HL-60 (cell line): Measurements from ENCODE around the gene NRXN3.

ENCODE experiments used
- DNase-seq, 2 experiments: peaks; one replicate each; pipeline ENCODE4 v3.0.0-alpha.2; 2010 to 2020; ENCODE audit warnings: low read depth in 1 of 2, low spot score in 1 of 2
- H3K27ac ChIP-seq: fragments of 250-450 bp; sonication (Bioruptor Pico); replicated peaks from 2 replicates; pipeline ENCODE4 v1.5.1; 2020; ENCODE audit warnings: mild to moderate bottlenecking, moderate library complexity
- H3K27me3 ChIP-seq: fragments of 250-450 bp; sonication (Bioruptor Pico); 2 replicates; pipeline ENCODE4 v1.5.1; 2021; ENCODE audit warnings: mild to moderate bottlenecking, moderate library complexity; ENCODE audit not compliant: insufficient read depth, poor library complexity, severe bottlenecking
- H3K4me3 ChIP-seq: replicated peaks from 2 replicates; pipeline ENCODE4 v1.5.1; 2011; ENCODE audit warnings: mild to moderate bottlenecking, control low read depth, low read length; ENCODE audit not compliant: insufficient read depth
- CTCF ChIP-seq: IDR thresholded peaks from one replicate; pipeline ENCODE4 v1.5.1; 2011; ENCODE audit warnings: low read length, control low read depth, inconsistent platforms; ENCODE audit not compliant: insufficient read depth
- GABPA ChIP-seq: IDR thresholded peaks from 2 replicates; pipeline ENCODE4 v1.6.1; 2012; ENCODE audit warnings: low read depth
- POLR2AphosphoS5 ChIP-seq: IDR thresholded peaks from 2 replicates; pipeline ENCODE4 v1.6.1; 2012; ENCODE audit warnings: low read depth
- REST ChIP-seq: IDR thresholded peaks from 2 replicates; pipeline ENCODE4 v1.6.1; 2012; ENCODE audit warnings: low read depth; ENCODE audit not compliant: insufficient replicate concordance
- SPI1 ChIP-seq: IDR thresholded peaks from 2 replicates; pipeline ENCODE4 v1.6.1; 2012; ENCODE audit warnings: low read depth, mild to moderate bottlenecking, borderline replicate concordance

NRXN3 gene

GRCh38 chr14:79351011-79351410 is 1180.8 kb downstream of the NRXN3 start:
- TF ChIP-seq REST (no peak), GABPA (no peak), SPI1 (no peak)

GRCh38 chr14:79352076-79352630 is 1182.0 kb downstream of the NRXN3 start:
- H3K27me3 ChIP-seq: no peaks in the 10 kb centered on the region
- H3K4me3 ChIP-seq: no peak overlapping the region
- DNase-seq: no peak
- H3K27ac ChIP-seq: no peak overlapping the region
- TF ChIP-seq POLR2AphosphoS5: no peak
- no peak for TF ChIP-seq SPI1

More at GRCh38 chr14:79351011-79351410, 1180.8 kb downstream of the NRXN3 start:
- H3K4me3 ChIP-seq: no peak overlapping the region
- no peaks in the 10 kb centered on the region for H3K27me3 ChIP-seq
- no peak overlapping the region for H3K27ac ChIP-seq
- DNase-seq: no peak

GRCh38 chr14:79354336-79354735 is 1184.2 kb downstream of the NRXN3 start:
- no peak overlapping the region for H3K27ac ChIP-seq
- H3K4me3 ChIP-seq: no peak overlapping the region
- H3K27me3 ChIP-seq: no peaks in the 10 kb centered on the region
- TF ChIP-seq CTCF (no peak), REST (no peak), POLR2AphosphoS5 (no peak), GABPA (no peak), SPI1 (no peak)
- DNase-seq: no peak

GRCh38 chr14:79356040-79356439 is 1185.9 kb downstream of the NRXN3 start:
- no peaks in the 10 kb centered on the region for H3K27me3 ChIP-seq
- no peak for DNase-seq
- H3K4me3 ChIP-seq: no peak overlapping the region
- TF ChIP-seq CTCF: no peak
- TF ChIP-seq SPI1: no peak
- TF ChIP-seq REST: no peak
- no peak for TF ChIP-seq POLR2AphosphoS5
- no peak overlapping the region for H3K27ac ChIP-seq
